ENCODE data around the gene RNF5.

DNA sequence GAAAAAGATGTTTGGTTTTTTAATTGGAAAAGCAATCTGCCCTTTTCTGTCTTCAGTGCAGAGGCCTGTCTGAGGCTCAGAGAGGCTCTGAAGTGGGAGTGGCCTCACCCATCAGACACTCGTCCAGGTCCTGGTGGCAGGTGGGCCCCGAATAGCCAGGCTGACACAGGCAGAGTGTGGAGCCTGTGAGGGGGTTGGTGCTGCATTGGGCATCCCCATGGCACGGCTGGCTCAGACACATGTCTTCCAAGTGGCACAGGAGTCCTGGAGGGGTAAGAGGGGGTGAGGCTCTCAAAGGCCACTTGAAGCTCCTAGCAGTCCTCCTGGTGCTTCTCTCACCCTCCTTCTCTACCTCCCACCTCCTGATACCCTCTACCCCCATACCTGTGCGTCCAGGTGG is 41.8 kb downstream of the RNF5 start:
- TF ChIP-seq, protein P1, sequence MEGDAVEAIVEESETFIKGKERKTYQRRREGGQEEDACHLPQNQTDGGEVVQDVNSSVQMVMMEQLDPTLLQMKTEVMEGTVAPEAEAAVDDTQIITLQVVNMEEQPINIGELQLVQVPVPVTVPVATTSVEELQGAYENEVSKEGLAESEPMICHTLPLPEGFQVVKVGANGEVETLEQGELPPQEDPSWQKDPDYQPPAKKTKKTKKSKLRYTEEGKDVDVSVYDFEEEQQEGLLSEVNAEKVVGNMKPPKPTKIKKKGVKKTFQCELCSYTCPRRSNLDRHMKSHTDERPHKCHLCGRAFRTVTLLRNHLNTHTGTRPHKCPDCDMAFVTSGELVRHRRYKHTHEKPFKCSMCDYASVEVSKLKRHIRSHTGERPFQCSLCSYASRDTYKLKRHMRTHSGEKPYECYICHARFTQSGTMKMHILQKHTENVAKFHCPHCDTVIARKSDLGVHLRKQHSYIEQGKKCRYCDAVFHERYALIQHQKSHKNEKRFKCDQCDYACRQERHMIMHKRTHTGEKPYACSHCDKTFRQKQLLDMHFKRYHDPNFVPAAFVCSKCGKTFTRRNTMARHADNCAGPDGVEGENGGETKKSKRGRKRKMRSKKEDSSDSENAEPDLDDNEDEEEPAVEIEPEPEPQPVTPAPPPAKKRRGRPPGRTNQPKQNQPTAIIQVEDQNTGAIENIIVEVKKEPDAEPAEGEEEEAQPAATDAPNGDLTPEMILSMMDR (IDR thresholded peaks at IDR 0.05), result no peak
- TF ChIP-seq POLR2A (IDR thresholded peaks at IDR 0.05), result no peak
